KBM-7 (cell line): ENCODE data around the gene LRRC71.

Experiments
- DNase-seq: peaks from one replicate; pipeline ENCODE4 v3.0.0-alpha.2; 2015
- in situ Hi-C: fragments of 300-500 bp; cut with MboI; formaldehyde crosslinking; loops from 2 replicates; pipeline ENCODE4 v1.14.3; 2020; ENCODE audit warnings: low sequenced_read_pairs, low pct_unique_long_range_greater_than_20kb, mixed read lengths

The LRRC71 gene

GRCh38 chr1:156889802-156890580 lies 30.4 kb upstream of the LRRC71 start:
- peak; percentile 80 for DNase-seq
- in situ Hi-C loops = no loop called here

GRCh38 chr1:156892190-156893047 lies 28.0 kb upstream of the LRRC71 start:
- peak; percentile 91 for DNase-seq
- in situ Hi-C loops = no loop called here

DNA sequence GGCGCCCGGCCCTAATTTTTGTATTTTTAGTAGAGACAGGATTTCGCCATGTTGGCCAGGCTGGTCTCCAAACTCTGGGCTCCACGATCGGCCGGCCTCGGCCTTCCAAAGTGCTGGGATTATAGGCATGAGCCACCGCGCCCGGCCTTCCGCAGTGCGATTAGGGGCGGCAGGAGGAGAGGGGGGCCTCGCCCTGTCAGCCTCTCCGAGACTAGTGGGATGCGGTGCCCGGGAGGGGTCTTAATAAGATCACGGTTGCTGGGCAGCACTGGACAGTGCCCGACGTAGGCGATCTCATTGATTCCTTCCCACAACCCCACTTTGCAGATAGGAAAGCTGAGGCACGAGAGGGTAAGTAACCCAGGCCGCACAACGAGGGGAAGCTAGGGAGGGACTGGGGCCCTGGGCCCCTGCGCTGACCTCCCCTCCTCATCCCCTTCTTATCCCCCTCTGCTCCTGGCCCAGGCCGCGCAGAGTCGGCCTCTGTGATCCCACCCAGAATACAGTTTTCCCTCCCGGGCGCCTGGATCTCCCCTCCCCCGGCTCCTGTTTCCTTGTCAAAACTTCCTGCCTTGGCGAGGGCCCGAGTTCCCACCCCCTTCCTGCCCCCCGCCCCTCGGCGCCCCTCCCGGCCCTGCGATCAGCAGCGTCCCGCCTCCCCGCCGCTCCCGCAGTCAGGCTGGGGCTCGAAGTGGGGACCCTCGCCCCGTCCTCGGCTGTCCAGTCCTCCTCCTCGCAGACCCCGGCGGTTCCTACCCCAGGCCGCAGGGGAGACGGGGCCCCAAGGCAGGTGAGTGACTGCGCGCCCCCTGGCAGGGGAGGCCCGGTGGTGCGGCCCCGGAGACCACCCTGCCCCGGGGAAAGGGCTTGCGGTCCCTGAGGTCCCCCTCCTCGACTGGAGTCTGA lies 27.1 kb upstream of the LRRC71 start, which contains the start of gene PEAR1:
PEAR1 (plus strand) TSS at position 671 of the 906 bp plus-strand sequence. CDS start 10,209 bp downstream, outside the sequence.
- no peak for DNase-seq
- in situ Hi-C loops = no loop called here

- in situ Hi-C loops = no loop called here
- no peak for DNase-seq
Observed at GRCh38 chr1:156894001-156894400, 26.4 kb upstream of the LRRC71 start.

- in situ Hi-C loops = no loop called here
- no peak for DNase-seq
Observed at GRCh38 chr1:156894711-156895454, 25.5 kb upstream of the LRRC71 start.

- in situ Hi-C loops = no loop called here
- DNase-seq = no peak
Observed at GRCh38 chr1:156895455-156895812, 25.0 kb upstream of the LRRC71 start.

DNA sequence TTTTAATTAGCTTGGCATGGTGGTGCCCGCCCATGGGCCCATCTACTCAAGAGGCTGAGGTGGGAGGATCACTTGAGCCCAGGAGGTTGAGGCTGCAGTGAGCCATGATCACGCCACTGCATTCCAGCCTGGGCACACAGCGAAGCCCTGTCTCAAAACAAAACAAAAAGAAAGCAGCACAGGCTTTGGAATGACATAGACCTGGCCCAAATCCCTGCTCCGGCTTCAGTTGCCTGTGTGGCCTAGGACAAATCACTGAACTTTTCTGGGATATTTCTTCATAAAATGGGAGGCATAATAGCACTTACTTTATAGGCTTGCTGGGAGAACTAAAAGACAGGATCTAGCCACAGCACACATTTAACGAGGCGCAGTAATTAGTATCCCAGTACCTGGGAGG lies 24.5 kb upstream of the LRRC71 start:
- in situ Hi-C loops = no loop called here

DNA sequence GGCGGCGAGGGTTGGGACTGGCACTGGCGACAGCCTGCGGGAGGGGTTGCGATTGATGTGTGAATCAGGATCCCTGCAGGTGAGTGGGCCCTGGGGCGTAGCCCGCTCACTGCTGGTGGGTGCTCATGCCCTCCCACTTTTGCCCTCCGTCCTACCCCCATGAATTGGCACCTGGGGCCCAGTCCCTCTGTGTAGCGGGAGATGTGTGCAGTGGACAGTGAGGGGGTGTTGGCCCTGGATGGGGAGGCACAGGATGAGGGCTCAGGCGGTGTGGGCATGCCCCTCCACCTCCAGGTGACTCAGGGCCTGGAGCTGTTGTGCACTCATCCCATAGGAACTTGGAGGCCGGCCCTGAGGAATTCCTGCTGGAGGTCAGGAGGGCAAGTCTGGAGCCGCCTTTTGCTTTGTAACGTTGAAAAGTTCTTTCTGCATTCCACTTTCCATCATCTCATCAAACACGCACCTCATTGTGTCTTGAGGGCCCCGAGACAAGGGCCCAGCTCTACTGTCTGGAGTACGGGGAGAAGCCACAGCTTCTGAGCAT lies 23.9 kb upstream of the LRRC71 start:
- in situ Hi-C loops = no loop called here
- DNase-seq = no peak

More for the DNA sequence above, 24.5 kb upstream of the LRRC71 start:
- no peak for DNase-seq

GRCh38 chr1:156897078-156897825 lies 23.2 kb upstream of the LRRC71 start:
- in situ Hi-C loops = no loop called here
- DNase-seq = no peak

DNA sequence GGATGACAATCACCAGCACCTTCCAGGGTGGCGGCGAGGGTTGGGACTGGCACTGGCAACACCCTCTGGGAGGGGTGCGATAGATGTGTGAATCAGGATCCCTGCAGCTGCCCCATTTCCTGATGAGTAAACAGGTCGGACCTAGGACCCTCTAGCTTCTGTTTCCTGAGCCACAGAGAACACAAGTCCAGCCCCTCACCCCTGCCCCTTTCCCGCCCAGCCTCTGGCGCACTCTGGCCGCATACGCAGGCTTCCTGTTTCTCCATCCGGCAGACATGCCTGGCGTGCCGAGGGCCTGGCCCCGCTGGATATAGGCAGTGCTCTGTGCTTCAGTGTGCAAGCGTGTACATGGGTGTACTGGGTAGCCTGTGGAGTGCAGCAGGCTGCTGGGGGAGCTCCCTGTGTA lies 22.3 kb upstream of the LRRC71 start:
- DNase-seq = peak; percentile 89
- in situ Hi-C loops = no loop called here

DNA sequence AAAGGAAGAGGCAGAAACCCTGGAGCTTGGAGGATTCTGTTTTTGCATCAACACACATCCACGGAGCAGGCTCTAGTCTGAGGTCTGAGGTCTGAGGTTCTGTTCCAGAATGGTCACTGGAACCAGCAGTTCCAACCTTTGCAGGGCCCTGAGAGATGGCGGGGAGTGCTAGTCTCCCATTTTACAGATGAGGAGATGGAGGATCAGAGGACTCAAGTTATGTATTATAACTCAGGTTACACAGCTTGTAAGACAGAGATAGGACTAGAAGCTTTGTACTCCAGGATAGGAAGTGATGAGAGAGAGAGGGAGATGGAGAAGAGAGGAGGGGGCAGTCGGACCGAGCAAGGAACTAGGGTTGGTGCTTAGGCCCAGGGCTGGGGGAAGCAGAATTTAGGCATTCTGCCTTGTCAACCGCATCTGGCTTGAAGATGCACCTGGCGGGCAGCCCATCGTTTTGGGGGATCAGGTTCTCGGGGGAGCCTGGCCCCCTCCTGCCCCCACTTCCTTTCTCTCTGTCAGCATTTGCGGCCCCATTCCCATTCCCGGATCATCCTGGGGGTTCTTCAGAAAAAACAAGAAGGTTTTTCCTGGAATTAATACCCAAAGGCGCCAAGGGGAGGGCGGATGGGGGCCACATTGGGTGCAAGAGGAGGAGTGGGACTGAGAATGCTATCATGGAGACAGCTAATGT lies 21.3 kb upstream of the LRRC71 start:
- in situ Hi-C loops = no loop called here
- no peak for DNase-seq

GRCh38 chr1:156899956-156900718 lies 20.3 kb upstream of the LRRC71 start:
- DNase-seq = no peak
- in situ Hi-C loops = no loop called here

DNA sequence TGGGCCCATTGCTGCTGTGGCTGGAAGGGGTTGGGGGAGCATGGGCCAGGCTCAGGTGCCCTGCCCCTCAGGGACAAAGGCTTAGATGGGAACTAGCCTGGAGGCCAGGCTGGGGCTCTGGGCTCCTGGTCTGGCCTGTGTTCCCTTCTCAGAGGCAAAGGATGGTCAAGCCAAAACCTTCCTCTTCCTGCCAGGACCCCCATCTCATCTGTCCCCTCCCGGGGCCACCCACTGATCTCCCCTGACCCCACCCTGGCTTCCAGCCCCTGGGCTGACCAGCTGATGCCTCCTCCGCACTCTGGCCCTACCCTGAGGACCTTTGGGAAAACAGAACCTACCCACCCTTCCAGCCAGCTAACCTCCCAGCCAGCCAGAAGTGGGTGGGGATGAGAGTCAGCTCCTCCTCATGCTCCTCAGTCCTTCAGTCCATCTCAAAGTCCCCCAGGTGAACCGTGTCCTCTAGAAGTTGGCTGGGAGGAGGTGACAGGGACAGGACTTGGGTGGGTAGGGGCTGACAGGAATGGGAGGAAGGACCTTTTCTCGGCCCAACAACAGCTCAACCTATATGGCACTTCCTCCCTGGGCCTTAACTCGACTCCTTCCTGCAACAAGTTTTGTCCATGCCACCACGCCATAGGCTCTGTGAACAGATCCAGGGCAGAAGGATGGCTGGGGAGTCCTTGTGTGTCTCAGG lies 19.4 kb upstream of the LRRC71 start:
- DNase-seq = no peak
- in situ Hi-C loops = no loop called here

DNA sequence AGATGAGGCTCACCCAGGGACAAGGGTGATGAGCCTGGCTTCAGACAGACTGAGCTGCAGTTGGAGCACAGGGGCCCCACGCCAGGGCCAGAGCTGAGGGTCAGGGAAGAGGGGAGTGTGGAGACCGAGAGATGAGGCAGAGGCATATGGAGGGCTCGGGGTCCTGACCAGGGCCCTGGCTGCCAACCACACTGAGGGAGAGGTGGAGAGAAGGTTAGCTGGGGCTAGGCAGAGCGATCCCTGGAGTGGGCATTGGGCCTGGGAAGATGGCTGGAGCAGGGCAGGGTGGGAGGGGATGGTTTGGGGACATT lies 18.9 kb upstream of the LRRC71 start:
- in situ Hi-C loops = no loop called here

GRCh38 chr1:156901966-156902915 lies 18.2 kb upstream of the LRRC71 start:
- DNase-seq = no peak
- in situ Hi-C loops = no loop called here

More for the DNA sequence above, 18.9 kb upstream of the LRRC71 start:
- no peak for DNase-seq
